HAP-1 (cell line): Measurements from ENCODE around the gene BRINP1.

Source experiments
- DNase-seq, 2 experiments: peaks; one replicate each; pipeline ENCODE4 v3.0.0-alpha.2; 2016 to 2020; ENCODE audit warnings: low spot score in 2 of 2
- H3K27me3 ChIP-seq: fragments of 250-450 bp; sonication (Bioruptor Pico); 2 replicates; pipeline ENCODE4 v1.5.1; 2020; ENCODE audit warnings: low read depth, mild to moderate bottlenecking, moderate library complexity
- H3K36me3 ChIP-seq: fragments of 250-450 bp; sonication (Bioruptor Pico); replicated peaks from 2 replicates; pipeline ENCODE4 v1.5.1; 2020; ENCODE audit warnings: mild to moderate bottlenecking
- H3K4me1 ChIP-seq: fragments of 250-450 bp; sonication (Bioruptor Pico); 2 replicates; pipeline ENCODE4 v1.5.1; 2020; ENCODE audit warnings: mild to moderate bottlenecking
- H3K4me3 ChIP-seq: fragments of 250-450 bp; sonication (Bioruptor Pico); 2 replicates; pipeline ENCODE4 v1.5.1; 2020; ENCODE audit warnings: mild to moderate bottlenecking, moderate library complexity
- H3K9me3 ChIP-seq: fragments of 250-450 bp; sonication (Bioruptor Pico); 2 replicates; pipeline ENCODE4 v1.5.1; 2020; ENCODE audit warnings: mild to moderate bottlenecking, moderate library complexity
- in situ Hi-C: fragments of 300-500 bp; cut with MboI; formaldehyde crosslinking; loops from 3 replicates; pipeline ENCODE4 v1.14.3; 2020; ENCODE audit warnings: low sequenced_read_pairs, inconsistent platforms, mixed read lengths

BRINP1 gene

GRCh38 chr9:119368681-119369581 is at the start of gene BRINP1:
Gene BRINP1, minus strand, starts transcription at chr9:119369435. Its CDS starts 56,080 bp downstream, at chr9:119313355.
- no peaks in the 10 kb centered on the region for H3K36me3 ChIP-seq
- DNase-seq, result no peak
- H3K4me1 ChIP-seq, result no peaks in the 10 kb centered on the region
- H3K27me3 ChIP-seq, result peaks cover 9% of the 10 kb centered on the region; the same call in 1 of the 2 replicates
- no peak within 1 kb of the TSS for H3K4me3 ChIP-seq
- in situ Hi-C loops, result no loop called here
- H3K9me3 ChIP-seq, result no peaks in the 10 kb centered on the region

- H3K36me3 ChIP-seq, result no peaks in the 10 kb centered on the region
- DNase-seq, result no peak
- H3K27me3 ChIP-seq, result no peaks in the 10 kb centered on the region
- H3K4me3 ChIP-seq, result no peak overlapping the region
- no peaks in the 10 kb centered on the region for H3K4me1 ChIP-seq
- in situ Hi-C loops, result no loop called here
- H3K9me3 ChIP-seq, result no peaks in the 10 kb centered on the region
Observed at GRCh38 chr9:119418721-119419120, 49.5 kb upstream of the BRINP1 start.

GRCh38 chr9:119416793-119417192 is 47.6 kb upstream of the BRINP1 start:
- in situ Hi-C loops, result no loop called here
- Histone ChIP-seq H3K4me1 (no peaks in the 10 kb centered on the region), H3K36me3 (no peaks in the 10 kb centered on the region), H3K27me3 (no peaks in the 10 kb centered on the region), H3K9me3 (no peaks in the 10 kb centered on the region), H3K4me3 (no peak overlapping the region)
- DNase-seq, result no peak

- H3K4me3 ChIP-seq, result no peak overlapping the region
- in situ Hi-C loops, result no loop called here
- no peak for DNase-seq
Observed at GRCh38 chr9:119412399-119412798, 43.2 kb upstream of the BRINP1 start.

GRCh38 chr9:119409552-119409951 is 40.3 kb upstream of the BRINP1 start:
- Histone ChIP-seq H3K4me1 (no peaks in the 10 kb centered on the region), H3K36me3 (no peaks in the 10 kb centered on the region), H3K27me3 (no peaks in the 10 kb centered on the region), H3K9me3 (no peaks in the 10 kb centered on the region), H3K4me3 (no peak overlapping the region)
- DNase-seq, result no peak
- in situ Hi-C loops, result no loop called here

More at GRCh38 chr9:119412399-119412798, 43.2 kb upstream of the BRINP1 start:
- no peaks in the 10 kb centered on the region for H3K27me3 ChIP-seq
- H3K36me3 ChIP-seq, result no peaks in the 10 kb centered on the region
- H3K4me1 ChIP-seq, result no peaks in the 10 kb centered on the region
- no peaks in the 10 kb centered on the region for H3K9me3 ChIP-seq

GRCh38 chr9:119400606-119401005 is 31.4 kb upstream of the BRINP1 start:
- Histone ChIP-seq H3K9me3 (no peaks in the 10 kb centered on the region), H3K4me3 (no peak overlapping the region), H3K4me1 (no peaks in the 10 kb centered on the region), H3K36me3 (no peaks in the 10 kb centered on the region), H3K27me3 (no peaks in the 10 kb centered on the region)
- in situ Hi-C loops, result no loop called here
- DNase-seq, result no peak

GRCh38 chr9:119398350-119398749 is 29.1 kb upstream of the BRINP1 start:
- no peaks in the 10 kb centered on the region for H3K36me3 ChIP-seq
- H3K27me3 ChIP-seq, result no peaks in the 10 kb centered on the region
- in situ Hi-C loops, result no loop called here
- H3K4me1 ChIP-seq, result no peaks in the 10 kb centered on the region
- no peak for DNase-seq
- H3K4me3 ChIP-seq, result no peak overlapping the region
- H3K9me3 ChIP-seq, result no peaks in the 10 kb centered on the region

GRCh38 chr9:119391878-119392277 is 22.6 kb upstream of the BRINP1 start:
- in situ Hi-C loops, result no loop called here
- H3K27me3 ChIP-seq, result no peaks in the 10 kb centered on the region

GRCh38 chr9:119375892-119376291 is 6.7 kb upstream of the BRINP1 start:
- in situ Hi-C loops, result no loop called here
- peak; percentile 32 to 52 for DNase-seq

More at GRCh38 chr9:119391878-119392277, 22.6 kb upstream of the BRINP1 start:
- H3K36me3 ChIP-seq, result no peaks in the 10 kb centered on the region
- no peak for DNase-seq
- H3K4me3 ChIP-seq, result no peak overlapping the region
- H3K4me1 ChIP-seq, result no peaks in the 10 kb centered on the region
- no peaks in the 10 kb centered on the region for H3K9me3 ChIP-seq

GRCh38 chr9:119372951-119373350 is 3.7 kb upstream of the BRINP1 start:
- H3K4me3 ChIP-seq, result no peak overlapping the region
- DNase-seq, result no peak
- no peaks in the 10 kb centered on the region for H3K36me3 ChIP-seq
- H3K4me1 ChIP-seq, result no peaks in the 10 kb centered on the region
- H3K9me3 ChIP-seq, result no peaks in the 10 kb centered on the region
- H3K27me3 ChIP-seq, result peaks cover 9% of the 10 kb centered on the region; the same call in 1 of the 2 replicates
- in situ Hi-C loops, result no loop called here

More at GRCh38 chr9:119375892-119376291, 6.7 kb upstream of the BRINP1 start:
- no peaks in the 10 kb centered on the region for H3K9me3 ChIP-seq
- H3K4me1 ChIP-seq, result no peaks in the 10 kb centered on the region
- H3K4me3 ChIP-seq, result no peak overlapping the region
- H3K36me3 ChIP-seq, result no peaks in the 10 kb centered on the region
- no peaks in the 10 kb centered on the region for H3K27me3 ChIP-seq

- no peaks in the 10 kb centered on the region for H3K36me3 ChIP-seq
- H3K9me3 ChIP-seq, result no peaks in the 10 kb centered on the region
- H3K27me3 ChIP-seq, result peaks cover 9% of the 10 kb centered on the region; the same call in 1 of the 2 replicates
- no peak overlapping the region for H3K4me3 ChIP-seq
- H3K4me1 ChIP-seq, result no peaks in the 10 kb centered on the region
- DNase-seq, result peak in 1 of 2 experiments; percentile 59
- in situ Hi-C loops, result no loop called here
Observed at GRCh38 chr9:119370816-119371215, 1.6 kb upstream of the BRINP1 start.

GRCh38 chr9:119369680-119370366 is 588 bp upstream of the BRINP1 start:
- H3K4me3 ChIP-seq, result no peak overlapping the region
- peaks cover 9% of the 10 kb centered on the region; the same call in 1 of the 2 replicates for H3K27me3 ChIP-seq
- H3K9me3 ChIP-seq, result no peaks in the 10 kb centered on the region
- H3K36me3 ChIP-seq, result no peaks in the 10 kb centered on the region
- in situ Hi-C loops, result no loop called here
- no peaks in the 10 kb centered on the region for H3K4me1 ChIP-seq
- no peak for DNase-seq

- DNase-seq, result no peak
- no peak overlapping the region for H3K4me3 ChIP-seq
- H3K9me3 ChIP-seq, result no peaks in the 10 kb centered on the region
- in situ Hi-C loops, result no loop called here
- no peaks in the 10 kb centered on the region for H3K36me3 ChIP-seq
- no peaks in the 10 kb centered on the region for H3K4me1 ChIP-seq
- H3K27me3 ChIP-seq, result peaks cover 9% of the 10 kb centered on the region; the same call in 1 of the 2 replicates
Observed at GRCh38 chr9:119368179-119368578, 1.1 kb downstream of the BRINP1 start.

- no peaks in the 10 kb centered on the region for H3K4me1 ChIP-seq
- no peaks in the 10 kb centered on the region for H3K36me3 ChIP-seq
- DNase-seq, result no peak
- peaks cover 9% of the 10 kb centered on the region; the same call in 1 of the 2 replicates for H3K27me3 ChIP-seq
- no peaks in the 10 kb centered on the region for H3K9me3 ChIP-seq
- no peak overlapping the region for H3K4me3 ChIP-seq
- in situ Hi-C loops, result no loop called here
Observed at GRCh38 chr9:119367683-119368075, 1.6 kb downstream of the BRINP1 start.
